Measurements from ENCODE around the gene SLC25A46.
"Not testable (repeated sequence)": the region's sequence is repeated elsewhere in the genome, so short reads cannot be mapped to it uniquely, and the experiment has no call there.

The SLC25A46 gene

DNA sequence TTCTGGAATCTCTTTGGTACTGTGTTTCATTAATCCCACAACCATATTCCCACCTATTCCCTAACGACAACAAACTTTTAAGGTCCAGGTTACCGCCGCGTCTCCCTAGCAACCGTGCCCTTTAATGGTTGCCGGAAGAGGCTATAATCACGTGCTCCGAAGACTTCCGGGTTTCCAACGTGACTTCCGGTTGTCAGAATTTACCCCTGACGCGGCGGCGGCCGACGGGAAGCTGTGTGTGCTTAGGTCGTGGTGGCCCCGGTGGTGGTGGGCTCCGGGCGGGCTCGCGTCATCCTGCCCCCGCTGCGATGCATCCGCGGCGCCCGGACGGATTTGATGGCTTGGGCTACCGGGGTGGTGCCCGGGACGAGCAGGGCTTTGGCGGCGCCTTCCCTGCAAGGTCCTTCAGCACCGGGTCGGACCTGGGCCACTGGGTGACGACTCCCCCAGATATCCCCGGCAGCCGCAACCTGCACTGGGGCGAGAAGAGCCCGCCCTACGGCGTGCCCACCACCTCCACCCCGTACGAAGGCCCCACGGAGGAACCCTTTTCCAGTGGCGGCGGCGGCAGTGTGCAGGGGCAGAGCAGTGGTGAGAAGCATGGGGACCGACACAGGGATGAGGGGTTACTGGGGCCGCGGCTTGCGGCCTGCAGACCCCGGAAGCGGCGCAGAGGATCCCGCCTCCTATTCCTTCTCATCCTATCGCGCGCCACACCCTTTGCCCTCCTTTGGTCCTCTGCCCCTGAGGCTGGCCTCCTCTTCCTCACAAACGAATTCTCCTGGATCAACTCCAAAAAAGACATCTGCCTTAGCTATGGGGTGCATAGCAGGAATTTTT is at the start of gene SLC25A46:
SLC25A46 (plus strand) TSS at position 196 of the 840 bp plus-strand sequence; CDS start at position 309, 113 bp downstream.
- peak within 1 kb of the TSS; percentile 84 for H3K27ac Mint-ChIP-seq
- H3K27me3 Mint-ChIP-seq (ENCODE audit: low read depth, poor library complexity), result peaks cover 10% of the 10 kb centered on the region
- H3K4me1 Mint-ChIP-seq, result peaks cover 28% of the 10 kb centered on the region
- H3K36me3 Mint-ChIP-seq (ENCODE audit: low read depth), result no peaks in the 10 kb centered on the region
- peak; percentile 84 for DNase-seq
- H3K9me3 Mint-ChIP-seq, result no peaks in the 10 kb centered on the region
- TF ChIP-seq CTCF (IDR thresholded peaks at IDR 0.05), result no peak
- peak within 1 kb of the TSS; percentile 95 for H3K4me3 Mint-ChIP-seq

- H3K9me3 Mint-ChIP-seq, result peaks cover 22% of the 10 kb centered on the region
- not testable (repeated sequence) for H3K36me3 Mint-ChIP-seq (ENCODE audit: low read depth); H3K4me1 Mint-ChIP-seq; H3K27ac Mint-ChIP-seq; DNase-seq; H3K4me3 Mint-ChIP-seq; H3K27me3 Mint-ChIP-seq (ENCODE audit: low read depth, poor library complexity)
Observed at GRCh38 chr5:110690587-110690986, 48.2 kb upstream of the SLC25A46 start.

DNA sequence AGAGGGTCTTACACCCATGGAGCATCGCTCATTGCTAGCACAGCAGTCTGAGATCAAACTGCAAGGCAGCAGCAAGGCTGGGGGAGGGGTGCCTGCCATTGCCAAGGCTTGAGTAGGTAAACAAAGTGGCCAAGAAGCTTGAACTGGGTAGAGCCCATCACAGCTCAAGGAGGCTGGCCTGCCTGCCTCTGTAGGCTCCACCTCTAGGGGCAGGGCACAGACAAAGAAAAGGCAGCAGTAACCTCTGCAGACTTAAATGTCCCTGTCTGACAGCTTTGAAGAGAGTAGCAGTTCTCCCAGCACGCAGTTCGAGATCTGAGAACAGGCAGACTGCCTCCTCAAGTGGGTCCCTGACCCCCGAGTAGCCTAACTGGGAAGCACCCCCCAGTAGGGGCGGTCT is 46.1 kb upstream of the SLC25A46 start:
- not testable (repeated sequence) for H3K4me1 Mint-ChIP-seq

GRCh38 chr5:110702300-110702699 is 36.5 kb upstream of the SLC25A46 start:
- H3K9me3 Mint-ChIP-seq, result no peaks in the 10 kb centered on the region
- H3K27ac Mint-ChIP-seq, result no peak overlapping the region
- H3K36me3 Mint-ChIP-seq (ENCODE audit: low read depth), result no peaks in the 10 kb centered on the region
- no peaks in the 10 kb centered on the region for H3K4me1 Mint-ChIP-seq
- H3K4me3 Mint-ChIP-seq, result no peak overlapping the region
- peaks cover 12% of the 10 kb centered on the region for H3K27me3 Mint-ChIP-seq (ENCODE audit: low read depth, poor library complexity)
- TF ChIP-seq CTCF (IDR thresholded peaks at IDR 0.05), result no peak
- DNase-seq, result no peak

More for the DNA sequence above, 46.1 kb upstream of the SLC25A46 start:
- H3K27ac Mint-ChIP-seq; H3K36me3 Mint-ChIP-seq (ENCODE audit: low read depth); DNase-seq; H3K27me3 Mint-ChIP-seq (ENCODE audit: low read depth, poor library complexity); H3K4me3 Mint-ChIP-seq: not testable (repeated sequence)
- H3K9me3 Mint-ChIP-seq, result peaks cover 29% of the 10 kb centered on the region

DNA sequence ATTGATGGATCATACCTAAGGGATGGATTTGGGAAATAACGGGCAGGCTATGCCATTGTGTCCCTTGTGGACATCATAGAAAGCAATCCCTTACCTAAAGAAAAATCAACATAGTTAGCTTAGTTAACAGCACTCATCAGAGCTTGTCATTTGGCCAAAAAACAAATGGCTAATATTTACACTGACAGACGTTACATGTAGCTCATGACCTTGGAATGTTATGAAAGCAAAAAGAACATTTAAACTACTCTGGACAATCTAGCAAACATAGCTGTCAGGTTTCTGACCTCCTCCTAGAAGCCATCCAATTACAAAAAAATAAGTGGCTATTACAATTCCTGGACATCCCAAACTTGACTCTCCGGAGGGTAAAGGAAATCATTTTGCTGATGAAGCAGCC is 36.1 kb upstream of the SLC25A46 start:
- H3K4me1 Mint-ChIP-seq, result no peaks in the 10 kb centered on the region
- H3K36me3 Mint-ChIP-seq (ENCODE audit: low read depth), result no peaks in the 10 kb centered on the region
- no peak overlapping the region for H3K4me3 Mint-ChIP-seq
- H3K27ac Mint-ChIP-seq, result no peak overlapping the region
- DNase-seq, result no peak
- no peak for TF ChIP-seq CTCF (IDR thresholded peaks at IDR 0.05)
- no peaks in the 10 kb centered on the region for H3K9me3 Mint-ChIP-seq
- peaks cover 12% of the 10 kb centered on the region for H3K27me3 Mint-ChIP-seq (ENCODE audit: low read depth, poor library complexity)

GRCh38 chr5:110703481-110703880 is 35.3 kb upstream of the SLC25A46 start:
- H3K9me3 Mint-ChIP-seq, result no peaks in the 10 kb centered on the region
- no peaks in the 10 kb centered on the region for H3K36me3 Mint-ChIP-seq (ENCODE audit: low read depth)
- H3K27me3 Mint-ChIP-seq (ENCODE audit: low read depth, poor library complexity), result peaks cover 12% of the 10 kb centered on the region
- H3K4me3 Mint-ChIP-seq, result no peak overlapping the region
- no peak for DNase-seq
- no peaks in the 10 kb centered on the region for H3K4me1 Mint-ChIP-seq
- no peak for TF ChIP-seq CTCF (IDR thresholded peaks at IDR 0.05)
- H3K27ac Mint-ChIP-seq, result no peak overlapping the region

DNA sequence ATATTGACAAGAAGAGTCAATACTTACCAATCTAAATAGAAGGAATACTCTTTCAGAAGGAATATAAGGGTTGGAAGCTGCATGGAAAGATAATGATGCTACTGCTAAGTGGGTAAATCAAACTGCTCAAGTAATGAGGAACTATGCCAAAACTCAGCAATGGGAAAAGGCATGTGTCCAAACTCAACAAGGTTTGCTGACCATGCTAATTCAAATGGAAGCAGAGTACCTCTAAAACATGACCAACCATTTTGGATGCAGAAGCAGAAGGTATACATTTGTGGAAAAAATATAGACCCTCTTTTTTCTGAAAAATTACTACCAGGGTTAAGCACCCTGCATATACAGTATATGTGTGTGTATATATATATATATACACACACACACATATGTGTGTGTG is 33.5 kb upstream of the SLC25A46 start:
- Mint-ChIP-seq H3K27me3 (ENCODE audit: low read depth, poor library complexity) (peaks cover 8% of the 10 kb centered on the region), H3K4me1 (no peaks in the 10 kb centered on the region), H3K36me3 (ENCODE audit: low read depth) (no peaks in the 10 kb centered on the region), H3K4me3 (no peak overlapping the region), H3K9me3 (no peaks in the 10 kb centered on the region), H3K27ac (no peak overlapping the region)
- no peak for DNase-seq
- no peak for TF ChIP-seq CTCF (IDR thresholded peaks at IDR 0.05)
